Parathyroid adenoma (tissue), 2 donors: ENCODE data around the gene MET.

Source experiments
- H2AFZ ChIP-seq: fragments of 300-600 bp; sonication (generic); one replicate; pipeline ENCODE4 v1.7.0; 2017; ENCODE audit warnings: antibody characterized with exemption, mild to moderate bottlenecking
- H3K27ac ChIP-seq: fragments of 300-600 bp; sonication (generic); one replicate; pipeline ENCODE4 v1.7.0; 2017
- H3K27me3 ChIP-seq: fragments of 300-600 bp; sonication (generic); one replicate; pipeline ENCODE4 v1.7.0; 2017; ENCODE audit warnings: low read length; ENCODE audit not compliant: control insufficient read depth, insufficient read depth
- H3K36me3 ChIP-seq: fragments of 300-600 bp; sonication (generic); one replicate; pipeline ENCODE4 v1.7.0; 2017; ENCODE audit warnings: low read length; ENCODE audit not compliant: control insufficient read depth, insufficient read depth
- H3K4me1 ChIP-seq: fragments of 300-600 bp; sonication (generic); one replicate; pipeline ENCODE4 v1.7.0; 2017; ENCODE audit warnings: control low read depth
- H3K4me2 ChIP-seq: fragments of 300-600 bp; sonication (generic); one replicate; pipeline ENCODE4 v1.7.0; 2017; ENCODE audit warnings: low read length
- H3K4me3 ChIP-seq: fragments of 300-600 bp; sonication (generic); one replicate; pipeline ENCODE4 v1.7.0; 2017; ENCODE audit warnings: low read depth, low read length
- H3K79me2 ChIP-seq: fragments of 300-600 bp; sonication (generic); one replicate; pipeline ENCODE4 v1.7.0; 2017; ENCODE audit warnings: control low read depth
- H3K9ac ChIP-seq: fragments of 300-600 bp; sonication (generic); one replicate; pipeline ENCODE4 v1.7.0; 2017; ENCODE audit warnings: mild to moderate bottlenecking
- H3K9me3 ChIP-seq: fragments of 300-600 bp; sonication (generic); one replicate; pipeline ENCODE4 v1.7.0; 2017; ENCODE audit warnings: low read length; ENCODE audit not compliant: control insufficient read depth
- CTCF ChIP-seq: fragments of 300-600 bp; sonication (generic); IDR thresholded peaks from one replicate; pipeline ENCODE4 v1.7.0; 2017; ENCODE audit warnings: antibody characterized with exemption, mild to moderate bottlenecking
- donor health status: primary hyperparathyroidism.

MET gene

GRCh38 chr7:116829041-116829440, 157.0 kb downstream of the MET start:
- no peak overlapping the region for H2AFZ ChIP-seq
- TF ChIP-seq CTCF = no peak
- H3K27ac ChIP-seq = no peak overlapping the region
- no peak overlapping the region for H3K4me3 ChIP-seq
- H3K9me3 ChIP-seq = no peaks in the 10 kb centered on the region
- H3K27me3 ChIP-seq = no peaks in the 10 kb centered on the region
- no peak overlapping the region for H3K4me2 ChIP-seq
- no peak overlapping the region for H3K9ac ChIP-seq
- no peaks in the 10 kb centered on the region for H3K4me1 ChIP-seq
- H3K36me3 ChIP-seq = no peaks in the 10 kb centered on the region
- no peaks in the 10 kb centered on the region for H3K79me2 ChIP-seq

- no peak overlapping the region for H3K9ac ChIP-seq
- no peaks in the 10 kb centered on the region for H3K4me1 ChIP-seq
- no peak overlapping the region for H3K4me3 ChIP-seq
- TF ChIP-seq CTCF = no peak
- H3K36me3 ChIP-seq = no peaks in the 10 kb centered on the region
- no peaks in the 10 kb centered on the region for H3K27me3 ChIP-seq
- no peak overlapping the region for H3K27ac ChIP-seq
- H2AFZ ChIP-seq = no peak overlapping the region
- no peak overlapping the region for H3K4me2 ChIP-seq
- no peaks in the 10 kb centered on the region for H3K9me3 ChIP-seq
- H3K79me2 ChIP-seq = no peaks in the 10 kb centered on the region
Measured at GRCh38 chr7:116829493-116829892, 157.5 kb downstream of the MET start.

- H3K9me3 ChIP-seq = no peaks in the 10 kb centered on the region
- H3K27ac ChIP-seq = no peak overlapping the region
- TF ChIP-seq CTCF = no peak
- no peak overlapping the region for H3K4me2 ChIP-seq
- H3K4me3 ChIP-seq = no peak overlapping the region
- no peaks in the 10 kb centered on the region for H3K36me3 ChIP-seq
- H2AFZ ChIP-seq = no peak overlapping the region
- no peaks in the 10 kb centered on the region for H3K79me2 ChIP-seq
- no peaks in the 10 kb centered on the region for H3K4me1 ChIP-seq
- H3K9ac ChIP-seq = no peak overlapping the region
- H3K27me3 ChIP-seq = no peaks in the 10 kb centered on the region
Measured at GRCh38 chr7:116832692-116833091, 160.7 kb downstream of the MET start.

GRCh38 chr7:116834815-116835504, 163.0 kb downstream of the MET start:
- Histone ChIP-seq H3K27ac (no peak overlapping the region), H3K9me3 (no peaks in the 10 kb centered on the region), H3K36me3 (no peaks in the 10 kb centered on the region), H3K4me1 (no peaks in the 10 kb centered on the region), H3K79me2 (no peaks in the 10 kb centered on the region), H3K27me3 (no peaks in the 10 kb centered on the region), H2AFZ (no peak overlapping the region), H3K4me2 (no peak overlapping the region), H3K4me3 (no peak overlapping the region), H3K9ac (no peak overlapping the region)
- no peak for TF ChIP-seq CTCF

GRCh38 chr7:116836048-116836447, 164.1 kb downstream of the MET start:
- TF ChIP-seq CTCF = no peak
- H3K36me3 ChIP-seq = no peaks in the 10 kb centered on the region
- no peak overlapping the region for H3K9ac ChIP-seq
- no peaks in the 10 kb centered on the region for H3K27me3 ChIP-seq
- H3K4me1 ChIP-seq = no peaks in the 10 kb centered on the region
- H3K27ac ChIP-seq = no peak overlapping the region
- H3K79me2 ChIP-seq = no peaks in the 10 kb centered on the region
- no peak overlapping the region for H2AFZ ChIP-seq
- no peaks in the 10 kb centered on the region for H3K9me3 ChIP-seq
- no peak overlapping the region for H3K4me3 ChIP-seq
- H3K4me2 ChIP-seq = no peak overlapping the region
